NCI-H748 (cell line): ENCODE results near the gene SMYD3.
A peak's percentile ranks its signal among the peaks of the same experiment; 100 is the strongest.

ENCODE experiments used
- DNase-seq: peaks from one replicate; lab custom pipeline; 2025; ENCODE audit not compliant: unreplicated experiment; lab: John Stamatoyannopoulos, UW

The SMYD3 gene

DNA sequence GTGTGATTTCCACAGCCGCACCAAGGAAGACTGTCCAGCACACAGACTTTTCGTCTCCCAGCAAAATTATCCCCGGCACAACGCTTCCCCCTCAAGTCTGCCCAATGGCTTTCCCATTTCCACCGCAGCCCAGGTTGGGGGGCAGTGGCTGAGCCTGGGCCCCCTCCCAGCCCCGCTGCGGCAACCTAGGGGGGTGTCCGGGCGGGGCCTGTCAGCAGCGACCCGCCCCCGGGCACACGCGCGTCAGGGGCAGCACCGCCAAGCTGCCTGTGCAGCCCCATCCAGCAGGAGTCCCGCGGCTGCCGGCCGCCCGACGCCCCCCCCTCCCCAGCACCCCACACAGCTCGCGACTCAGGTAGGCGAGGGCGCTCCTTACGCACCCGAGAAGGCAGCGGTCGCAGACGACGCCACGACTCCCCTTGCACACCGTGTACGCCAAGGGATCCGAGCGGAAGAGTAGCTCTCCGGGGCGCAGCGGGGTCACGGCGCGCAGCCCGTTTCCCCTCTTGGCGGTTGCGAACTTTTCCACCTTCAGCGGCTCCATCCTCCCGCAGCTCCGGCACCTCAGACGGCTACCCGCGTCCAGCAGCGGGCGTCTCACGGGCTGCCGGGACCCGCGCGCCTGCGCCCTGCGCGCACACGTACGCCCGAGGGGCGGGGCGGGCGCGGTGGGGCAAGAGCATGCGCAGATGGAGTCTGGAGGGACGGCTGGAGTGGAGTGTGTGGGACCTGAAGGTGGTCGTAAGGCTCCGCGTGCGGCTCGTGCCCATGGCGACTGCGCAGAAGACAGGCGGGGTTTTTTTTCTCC is at the start of gene SMYD3:
SMYD3 (minus strand) TSS at position 606 of the 808 bp plus-strand sequence.
- peak; percentile 82 for DNase-seq

DNA sequence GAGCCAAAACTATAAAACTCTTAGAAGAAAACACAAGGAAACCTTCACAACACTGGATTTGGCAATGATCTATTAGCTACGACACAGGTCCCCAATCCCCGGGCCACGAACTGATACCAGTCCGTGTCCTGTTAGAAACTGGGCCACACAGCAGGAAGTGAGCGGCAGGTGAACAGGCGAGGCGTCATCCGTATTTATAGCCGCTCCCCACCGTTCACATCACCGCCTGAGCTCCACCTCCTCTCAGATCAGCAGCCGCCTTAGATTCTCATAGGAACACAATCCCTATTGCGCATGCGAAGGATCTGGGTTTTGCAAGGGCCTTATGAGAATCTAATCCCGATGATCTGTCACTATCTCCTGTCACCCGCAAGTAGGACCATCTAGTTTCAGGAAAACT is 47.1 kb upstream of the SMYD3 start:
- no peak for DNase-seq

DNA sequence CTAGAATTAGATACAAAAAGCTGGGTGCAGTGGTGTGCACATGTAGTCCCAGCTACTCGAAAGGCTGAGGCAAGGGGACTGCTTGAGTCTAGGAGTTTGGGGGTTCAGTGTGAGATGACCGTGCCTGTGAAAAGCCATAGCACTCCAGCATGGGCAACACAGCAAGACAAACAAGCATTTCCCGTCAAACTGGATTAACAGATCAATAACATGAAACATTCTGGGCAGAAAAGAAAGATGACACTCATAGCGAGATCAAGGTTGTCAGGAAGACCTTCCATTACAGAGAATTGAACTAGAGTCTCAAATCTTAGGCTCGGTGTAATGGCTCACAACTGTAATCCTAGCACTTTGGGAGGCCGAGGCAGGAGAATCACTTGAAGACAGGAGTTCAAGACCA is 45.0 kb upstream of the SMYD3 start:
- DNase-seq = no peak

DNA sequence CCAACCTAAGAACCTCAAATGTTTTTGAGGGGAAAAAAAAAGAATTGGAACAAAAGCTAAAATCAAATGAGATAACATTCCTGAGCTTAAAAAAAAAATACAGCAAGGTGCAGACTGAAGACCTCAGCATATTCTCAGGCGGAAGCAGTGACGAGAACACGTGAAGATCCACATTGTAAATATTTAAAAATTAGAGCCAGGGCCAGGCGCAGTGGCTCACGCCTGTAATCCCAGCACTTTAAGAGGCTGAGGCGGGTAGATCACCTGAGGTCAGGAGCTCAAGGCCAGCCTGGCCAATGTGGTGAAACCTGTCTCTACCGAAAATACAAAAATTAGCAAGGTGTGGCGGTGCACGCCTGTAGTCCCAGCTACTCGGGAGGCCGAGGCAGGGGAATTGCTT is 43.3 kb upstream of the SMYD3 start:
- DNase-seq = no peak

DNA sequence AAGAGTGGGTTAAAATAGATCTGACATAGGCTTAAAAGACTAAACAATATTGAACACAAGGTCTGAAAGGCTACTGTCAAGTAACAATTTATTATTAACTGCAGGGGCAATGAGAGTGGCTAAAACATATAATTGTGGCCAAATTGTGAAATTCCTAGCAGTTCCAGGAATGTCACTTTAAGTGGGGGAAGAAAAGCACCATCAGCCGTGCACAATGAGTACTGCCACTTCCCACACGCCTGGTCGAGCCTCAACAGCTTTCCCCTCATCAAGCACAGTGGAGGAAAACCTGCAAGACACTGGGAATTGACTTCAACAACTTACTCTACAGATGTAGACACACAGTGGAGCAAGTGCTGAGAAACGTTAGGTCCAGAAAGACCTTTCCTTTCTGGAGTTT is 42.6 kb upstream of the SMYD3 start:
- no peak for DNase-seq

DNA sequence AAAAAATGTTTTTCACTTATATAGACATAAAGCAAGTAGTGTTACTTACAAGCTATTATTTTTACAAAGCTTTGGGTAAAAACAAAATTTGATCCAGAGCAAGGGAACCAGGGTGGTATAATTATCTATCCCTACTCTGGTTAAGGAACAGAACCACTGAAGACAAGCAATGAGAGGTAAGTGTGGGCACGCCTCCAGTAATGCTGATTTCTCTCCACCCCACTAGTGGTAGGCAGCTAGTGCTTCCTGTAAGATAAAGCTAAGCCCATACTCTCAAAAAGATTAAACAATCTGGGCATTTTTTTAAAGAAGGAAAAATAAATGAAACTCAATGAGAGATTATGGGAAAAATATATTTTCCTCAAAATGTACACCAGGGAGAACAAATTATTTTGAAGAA is 36.9 kb upstream of the SMYD3 start:
- DNase-seq = no peak

DNA sequence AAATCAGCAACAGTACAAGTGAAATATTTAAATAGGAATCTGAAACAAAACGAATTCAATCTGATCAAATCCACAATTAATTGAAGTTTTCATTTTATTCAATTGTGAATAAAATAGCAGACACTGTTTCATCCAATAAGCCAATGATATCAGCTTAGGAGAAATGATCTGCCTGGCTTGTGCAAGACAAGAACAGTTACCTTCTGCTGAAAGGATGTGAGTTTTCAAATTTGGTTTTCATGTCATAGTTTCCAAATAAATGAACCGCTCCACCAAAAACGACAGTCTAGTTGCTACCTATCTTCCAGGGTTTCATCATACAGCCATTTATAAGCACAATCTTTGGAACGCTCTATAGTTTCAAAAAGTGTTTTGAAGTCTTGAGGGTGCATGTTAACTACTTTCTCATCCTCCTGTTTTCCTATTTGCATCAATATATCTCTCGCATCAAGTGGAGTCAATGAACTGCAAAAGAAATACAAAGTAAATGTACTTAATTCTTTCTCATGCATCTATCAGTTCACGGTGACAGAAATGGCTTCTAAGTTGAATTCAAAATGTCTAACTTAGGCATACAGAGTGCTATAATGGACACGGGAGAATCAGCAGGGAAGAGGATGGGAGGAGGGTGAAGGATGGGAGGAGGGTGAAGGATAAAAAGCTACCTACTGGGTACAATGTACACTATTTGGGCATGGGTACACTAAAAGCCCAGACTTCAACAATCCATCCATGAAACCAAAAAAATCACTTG is 33.8 kb upstream of the SMYD3 start:
- no peak for DNase-seq

DNA sequence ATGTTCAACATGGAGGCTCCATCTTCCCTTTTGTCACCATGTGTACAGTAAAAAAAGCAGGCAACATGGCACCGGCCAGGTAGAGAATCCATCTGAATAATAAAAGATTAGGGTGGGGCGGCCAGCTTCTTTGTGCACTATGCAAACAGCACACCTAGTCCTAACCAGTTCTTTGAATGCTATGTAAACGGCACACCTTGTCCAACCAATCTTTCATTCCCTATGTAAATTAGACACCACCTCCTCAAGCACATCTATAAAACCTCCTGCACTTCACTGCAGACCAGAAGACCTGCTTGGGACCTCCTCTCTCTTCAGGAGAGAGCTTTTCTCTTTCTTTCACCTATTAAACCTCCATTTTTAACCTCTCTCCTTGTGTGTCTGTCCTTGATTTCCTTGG is 30.8 kb upstream of the SMYD3 start:
- peak; percentile 93 for DNase-seq

DNA sequence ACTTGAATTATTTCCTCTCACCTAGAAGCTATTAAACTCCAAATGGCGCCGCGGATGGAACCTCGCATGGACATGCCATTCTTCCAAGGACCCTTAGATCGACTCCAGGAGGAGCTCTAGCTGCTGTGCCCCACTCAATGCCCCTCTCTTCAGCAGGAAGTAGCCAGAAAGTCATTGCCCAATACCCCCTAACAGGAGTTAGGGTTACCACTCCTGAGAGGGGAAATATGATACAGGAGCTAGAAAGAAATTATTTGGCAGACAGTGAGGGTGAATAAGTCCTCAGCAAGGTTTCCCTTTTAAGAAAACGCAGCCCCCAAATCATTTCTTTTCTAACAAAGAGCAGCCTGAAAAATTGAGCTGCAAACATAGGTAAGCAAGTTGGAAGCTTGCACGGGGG is 30.4 kb upstream of the SMYD3 start:
- DNase-seq = peak; percentile 47

DNA sequence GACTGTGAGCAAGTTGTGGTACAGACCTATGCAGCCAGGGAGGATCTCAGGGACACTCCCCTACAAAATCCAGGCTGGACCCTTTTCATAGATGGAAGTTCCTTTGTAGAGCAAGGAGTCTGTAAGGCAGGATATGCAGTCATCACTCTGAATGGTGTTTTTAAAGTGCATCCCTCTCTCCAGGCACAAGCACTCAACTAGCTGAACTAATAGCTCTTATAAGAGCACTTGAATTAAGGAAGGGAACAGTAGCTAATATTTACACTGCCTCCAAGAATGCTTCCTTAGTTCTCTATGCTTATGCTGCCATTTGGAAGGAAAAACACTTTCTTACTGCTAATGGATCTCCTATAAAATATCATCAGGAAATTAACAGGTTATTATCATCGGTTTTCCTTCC is 27.0 kb upstream of the SMYD3 start:
- DNase-seq = peak; percentile 1

DNA sequence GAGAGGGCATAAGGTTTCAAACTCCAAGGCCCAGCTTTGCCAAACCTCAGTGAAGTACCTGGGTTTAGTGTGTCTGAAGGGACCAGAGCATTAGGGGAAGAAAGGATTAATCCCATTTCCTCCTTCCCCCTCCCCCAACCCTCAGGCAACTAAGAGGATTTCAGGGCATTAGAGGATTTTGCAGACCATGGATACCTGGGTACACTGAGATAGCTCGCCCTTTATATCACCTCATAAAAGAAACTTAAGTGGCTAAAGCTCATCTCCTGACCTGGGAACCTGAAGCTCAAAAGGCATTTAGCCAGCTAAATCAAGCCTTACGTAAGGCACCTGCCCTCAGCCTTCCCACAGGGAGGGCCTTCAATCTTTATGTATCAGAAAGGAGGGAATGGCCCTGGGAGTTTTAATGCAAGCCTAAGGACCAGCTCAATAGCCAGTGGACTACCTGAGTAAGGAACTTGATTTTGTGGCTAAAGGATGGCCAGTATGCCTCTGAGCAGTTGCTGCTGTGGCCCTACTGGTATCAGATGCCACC is 26.4 kb upstream of the SMYD3 start:
- DNase-seq = no peak

DNA sequence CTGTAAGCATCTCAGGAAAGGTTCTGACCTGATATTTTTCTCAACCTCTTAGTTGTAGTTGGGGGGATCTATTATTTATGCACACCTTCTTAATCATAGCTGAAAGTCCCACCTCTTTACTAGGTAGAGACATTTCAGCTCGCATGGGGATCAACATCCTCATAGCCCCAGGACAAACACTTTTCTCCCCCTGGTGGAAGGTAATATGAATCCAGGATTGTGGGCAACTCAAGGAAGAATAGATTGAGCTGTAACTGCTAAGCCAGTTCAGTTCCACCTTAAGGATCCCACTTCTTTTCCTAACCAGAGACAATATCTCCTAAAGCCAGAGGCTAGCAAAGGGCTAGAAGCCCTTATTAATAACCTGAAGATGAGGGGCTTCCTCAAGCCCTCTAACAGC is 25.4 kb upstream of the SMYD3 start:
- DNase-seq = no peak

DNA sequence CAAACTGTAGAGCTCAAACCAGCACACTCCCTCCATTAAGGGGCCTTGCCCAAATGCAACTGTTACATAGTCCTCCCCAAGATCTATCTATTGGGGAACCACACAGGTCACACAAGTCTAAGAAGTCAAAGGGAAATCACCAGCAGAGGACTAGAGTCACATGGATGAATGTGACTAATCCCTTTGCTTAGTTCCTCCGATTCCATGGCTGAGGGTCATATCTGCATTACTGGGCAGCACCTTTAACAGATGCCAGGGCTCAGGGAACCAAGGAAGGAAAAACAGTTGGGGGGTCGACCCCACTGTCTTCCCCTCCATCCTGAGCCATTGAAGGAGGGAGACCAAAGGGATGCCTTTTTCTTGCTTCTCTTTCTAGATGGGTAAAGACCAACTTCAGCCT is 23.4 kb upstream of the SMYD3 start:
- no peak for DNase-seq

DNA sequence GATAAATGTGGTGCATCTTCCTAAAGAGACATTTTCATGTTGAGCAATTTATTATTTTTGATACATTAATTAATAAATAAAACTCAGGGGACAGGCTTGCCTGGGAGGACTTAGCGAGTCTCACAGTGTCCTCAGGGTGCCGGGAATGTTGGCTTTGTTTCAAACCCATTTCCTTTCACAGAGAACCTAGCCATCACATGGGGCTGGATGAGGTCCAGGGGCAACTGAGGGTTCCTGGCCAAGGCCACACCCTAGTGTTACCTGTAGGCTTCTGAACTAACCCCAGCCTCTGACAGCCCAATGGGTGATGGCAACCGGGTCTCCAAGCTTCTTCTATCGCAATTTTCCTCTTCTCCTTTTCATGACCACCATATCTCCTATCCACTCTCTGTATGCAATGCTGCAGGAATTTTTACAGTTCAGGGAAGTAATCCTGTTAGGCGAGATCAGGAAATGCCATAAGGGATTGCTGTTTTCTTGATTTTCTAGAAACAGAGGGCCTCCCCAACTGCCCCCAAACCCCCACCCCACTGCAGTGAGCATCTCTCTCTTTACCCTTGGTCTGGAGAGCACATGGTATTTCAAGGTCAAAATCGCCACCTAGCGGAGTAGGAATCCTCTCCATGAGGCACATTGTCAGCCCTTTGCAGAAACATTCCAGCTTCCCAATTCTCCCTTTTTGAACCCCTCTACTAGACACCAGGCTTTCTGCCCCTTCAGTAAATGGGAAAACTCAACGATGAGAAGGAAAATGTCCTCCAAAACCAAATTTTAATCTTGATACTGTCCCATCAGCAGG is 22.1 kb upstream of the SMYD3 start:
- DNase-seq = no peak

DNA sequence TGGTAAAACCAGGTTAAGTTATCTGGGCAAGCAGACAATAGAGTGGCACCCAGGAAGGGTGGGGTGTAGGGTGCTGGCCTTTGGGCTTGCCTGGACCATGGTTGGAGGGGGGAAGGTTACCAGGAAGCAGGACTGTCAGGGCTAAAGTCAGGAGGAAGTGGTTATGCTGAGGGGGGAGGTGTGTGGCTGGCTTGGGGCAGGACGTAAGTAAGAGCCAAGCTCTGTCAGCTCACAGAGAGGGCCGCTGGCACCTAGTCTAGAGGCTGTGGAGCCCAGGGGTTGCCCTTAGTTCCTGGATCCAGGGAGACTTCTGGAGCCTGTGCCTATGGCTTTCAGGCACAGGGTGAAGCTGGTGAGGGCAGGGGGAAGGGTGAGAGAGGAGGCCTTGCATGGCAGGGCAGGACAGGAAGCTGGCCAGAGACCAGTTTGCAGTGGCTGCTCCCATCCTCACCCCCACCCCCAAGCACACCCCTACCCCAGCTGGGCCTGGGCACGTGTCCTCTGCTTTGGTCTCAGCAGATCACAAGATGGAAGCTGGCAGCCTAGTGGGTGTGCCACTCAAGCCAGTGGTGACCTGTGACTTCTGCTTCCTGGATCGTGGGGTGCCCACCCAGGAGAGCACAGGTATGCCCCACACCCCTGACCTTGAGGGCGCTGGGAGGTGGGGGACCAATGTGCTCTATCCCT is 20.5 kb upstream of the SMYD3 start:
- DNase-seq = no peak

DNA sequence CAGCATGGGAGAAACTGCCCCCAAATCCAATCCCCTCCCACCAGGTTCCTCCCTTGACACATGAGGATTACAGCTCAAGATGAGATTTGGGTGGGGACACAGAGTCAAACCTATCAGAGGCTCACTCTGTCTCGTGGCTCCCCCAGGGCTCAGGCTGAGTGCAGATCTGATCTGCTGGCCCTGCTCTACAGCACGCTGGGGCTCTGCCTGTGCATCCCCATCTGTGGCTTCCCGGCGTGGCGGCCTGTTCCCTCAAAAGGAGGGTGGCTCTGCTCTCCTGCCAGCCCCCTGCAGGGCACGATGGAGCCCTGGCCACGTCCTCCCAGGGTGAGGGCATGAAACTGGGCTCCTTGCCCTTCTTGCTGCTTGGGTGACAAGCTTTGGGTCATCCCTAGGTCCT is 19.8 kb upstream of the SMYD3 start:
- no peak for DNase-seq

DNA sequence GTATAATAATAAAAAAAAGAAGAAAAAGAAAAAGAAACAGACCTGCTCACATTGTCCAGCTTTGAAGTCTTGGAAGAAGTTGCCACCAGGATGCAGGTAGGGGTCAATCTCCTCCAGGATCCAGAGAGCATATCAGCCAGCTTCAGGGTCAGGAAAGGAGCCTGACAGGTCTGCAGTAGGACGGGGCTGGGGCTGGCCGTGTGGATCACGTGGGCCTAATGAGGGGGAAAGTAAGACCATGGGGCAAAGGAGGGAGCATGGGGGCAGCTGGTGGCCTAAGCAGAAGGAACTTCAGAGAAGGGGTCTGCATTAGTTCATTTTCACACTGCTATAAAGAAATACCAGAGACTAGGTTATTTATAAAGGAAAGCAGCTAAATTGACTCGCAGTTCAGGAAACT is 19.3 kb upstream of the SMYD3 start:
- DNase-seq = no peak

DNA sequence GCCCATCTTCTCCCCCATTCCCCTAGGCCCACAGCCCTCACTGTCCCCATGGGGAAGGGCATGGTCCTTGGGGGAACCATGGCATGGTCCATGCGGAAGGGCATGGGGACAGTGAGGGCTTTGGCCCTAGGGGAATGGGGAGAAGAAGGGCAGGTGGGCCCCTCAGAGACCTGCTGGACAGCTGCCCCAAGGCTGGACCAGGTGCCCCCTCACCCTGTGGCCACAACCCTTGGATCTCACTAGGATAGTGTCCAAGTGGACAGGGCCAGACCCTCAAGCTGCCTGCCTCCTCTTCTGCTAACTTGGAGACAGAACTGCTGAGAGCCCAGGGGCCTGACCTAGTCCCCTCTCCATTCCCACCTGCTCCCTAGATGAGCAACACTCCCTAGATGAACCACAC is 12.4 kb upstream of the SMYD3 start:
- no peak for DNase-seq

DNA sequence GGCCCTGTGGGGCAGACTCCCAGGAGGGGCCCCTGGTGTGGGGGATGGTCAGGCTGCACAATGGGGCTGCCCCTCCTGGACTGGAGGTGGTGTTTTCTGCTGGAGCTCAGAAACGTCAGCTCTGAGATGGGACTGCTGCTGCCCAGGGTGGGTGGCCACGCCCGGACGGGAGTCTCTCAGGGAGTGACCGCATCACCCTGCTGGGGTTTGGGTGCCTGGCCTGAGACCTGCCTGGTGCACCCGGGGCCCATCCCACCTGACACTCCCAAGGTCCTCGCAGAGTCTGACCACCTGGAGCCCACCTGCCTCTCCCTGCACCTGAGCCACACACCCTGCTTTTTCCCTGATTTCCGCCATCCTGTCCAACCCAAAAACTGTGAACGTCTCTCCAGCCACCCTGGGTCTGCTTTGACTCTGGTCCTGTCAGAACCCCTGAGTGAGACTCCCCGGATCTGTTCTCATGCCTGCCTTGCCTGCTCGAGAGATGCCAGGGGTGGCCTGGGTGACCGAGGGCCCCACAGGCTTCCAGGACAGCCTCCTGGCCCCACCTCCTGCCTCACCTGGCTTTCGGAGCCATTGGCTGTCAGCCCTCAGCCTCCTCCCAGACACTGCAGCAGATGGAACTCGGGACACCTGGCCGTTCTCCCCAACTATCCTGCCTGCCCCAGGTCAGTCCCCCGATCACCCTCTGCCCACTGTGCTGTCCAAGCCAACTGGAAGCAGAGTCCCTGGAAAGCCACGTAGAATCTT is 11.6 kb upstream of the SMYD3 start:
- DNase-seq = no peak

DNA sequence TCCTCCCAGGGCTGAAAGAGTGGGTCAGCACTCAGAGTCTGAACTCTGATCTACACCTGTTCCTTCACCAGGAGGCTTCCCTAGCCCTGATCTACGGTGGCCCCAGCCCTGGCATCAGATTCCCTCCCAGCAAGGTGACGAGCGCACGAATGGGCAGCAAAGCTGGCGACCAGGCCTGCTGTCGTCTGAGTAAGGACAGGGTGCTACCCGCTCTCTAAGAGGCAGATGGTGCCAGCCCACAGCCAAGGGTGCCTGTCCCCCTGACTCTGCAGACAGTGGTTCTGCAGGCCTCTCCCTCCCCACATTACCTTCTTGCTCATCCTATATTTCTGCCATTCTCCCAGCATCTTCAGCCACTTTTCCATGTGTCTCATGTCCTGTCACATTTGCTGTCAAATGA is 10.3 kb upstream of the SMYD3 start:
- no peak for DNase-seq
